ENCODE measurements around the gene UGT1A8. TPM values are rescaled to one million over a fixed set of nuclear protein-coding genes. Genes with fewer than 3 reads are reported as not detected.
A peak's percentile ranks its signal among the peaks of the same experiment; 100 is the strongest.
"Not testable (repeated sequence)": the region's sequence is repeated elsewhere in the genome, so short reads cannot be mapped to it uniquely, and the experiment has no call there.

Gene UGT1A8
- total RNA-seq, 1 donor from 2014 or later: not detected

- DNase-seq: no peak
- ATAC-seq (ENCODE audit: poor library complexity): no peak
Observed at GRCh38 chr2:233702238-233702637, 84.8 kb downstream of the UGT1A8 start.

GRCh38 chr2:233705911-233706506 is 88.6 kb downstream of the UGT1A8 start:
- DNase-seq (no peak), ATAC-seq (ENCODE audit: poor library complexity) (no peak)
- intact Hi-C loops (cut with DNase I): no loop called here

More at GRCh38 chr2:233702238-233702637, 84.8 kb downstream of the UGT1A8 start:
- intact Hi-C loops (cut with DNase I): no loop called here

GRCh38 chr2:233706720-233707119 is 89.3 kb downstream of the UGT1A8 start:
- intact Hi-C loops (cut with DNase I): no loop called here
- no peak for DNase-seq
- no peak for ATAC-seq (ENCODE audit: poor library complexity)

- intact Hi-C loops (cut with DNase I): no loop called here
- no peak for DNase-seq
- no peak for ATAC-seq (ENCODE audit: poor library complexity)
Observed at GRCh38 chr2:233707940-233708644, 90.7 kb downstream of the UGT1A8 start.

- intact Hi-C loops (cut with DNase I): no loop called here
- no peak for DNase-seq
- ATAC-seq (ENCODE audit: poor library complexity): no peak
Observed at GRCh38 chr2:233708942-233709341, 91.5 kb downstream of the UGT1A8 start.

- DNase-seq: peak; percentile 77
- ATAC-seq (ENCODE audit: poor library complexity): peak; percentile 79
- intact Hi-C loops (cut with DNase I): no loop called here
Observed at GRCh38 chr2:233711312-233712008, 94.0 kb downstream of the UGT1A8 start.

GRCh38 chr2:233712611-233713261 is 95.3 kb downstream of the UGT1A8 start, which contains the start of gene UGT1A5:
UGT1A5 (plus strand) TSS chr2:233712907; CDS start chr2:233712992, 85 bp downstream.
- ATAC-seq (ENCODE audit: poor library complexity) (no peak), DNase-seq (no peak)
- intact Hi-C loops (cut with DNase I): no loop called here

- ATAC-seq (ENCODE audit: poor library complexity): no peak
- intact Hi-C loops (cut with DNase I): no loop called here
- DNase-seq: no peak
Observed at GRCh38 chr2:233713262-233713615, 95.8 kb downstream of the UGT1A8 start.

- DNase-seq: no peak
- intact Hi-C loops (cut with DNase I): no loop called here
- no peak for ATAC-seq (ENCODE audit: poor library complexity)
Observed at GRCh38 chr2:233714121-233714520, 96.7 kb downstream of the UGT1A8 start.

GRCh38 chr2:233718552-233718951 is 101.1 kb downstream of the UGT1A8 start, which contains the start of gene UGT1A4:
UGT1A4 (plus strand) TSS chr2:233718736; CDS start chr2:233718821, 85 bp downstream.
- ATAC-seq (ENCODE audit: poor library complexity) (no peak), DNase-seq (no peak)
- intact Hi-C loops (cut with DNase I): no loop called here

GRCh38 chr2:233728723-233729301 is 111.4 kb downstream of the UGT1A8 start, which contains the start of gene UGT1A3:
UGT1A3 (plus strand) TSS chr2:233729042; CDS start chr2:233729127, 85 bp downstream.
- ATAC-seq (ENCODE audit: poor library complexity): no peak

GRCh38 chr2:233736868-233737653 is 119.6 kb downstream of the UGT1A8 start:
- intact Hi-C loops (cut with DNase I); ATAC-seq (ENCODE audit: poor library complexity); DNase-seq: not testable (repeated sequence)

More at GRCh38 chr2:233728723-233729301, 111.4 kb downstream of the UGT1A8 start, which contains the start of gene UGT1A3:
- intact Hi-C loops (cut with DNase I): no loop called here
- no peak for DNase-seq

- intact Hi-C loops (cut with DNase I): no loop called here
- no peak for DNase-seq
- ATAC-seq (ENCODE audit: poor library complexity): no peak
Observed at GRCh38 chr2:233740870-233741269, 123.4 kb downstream of the UGT1A8 start.

- intact Hi-C loops (cut with DNase I): no loop called here
- DNase-seq (no peak), ATAC-seq (ENCODE audit: poor library complexity) (no peak)
Observed at GRCh38 chr2:233743464-233744259, 126.2 kb downstream of the UGT1A8 start.

- DNase-seq (no peak), ATAC-seq (ENCODE audit: poor library complexity) (no peak)
- intact Hi-C loops (cut with DNase I): no loop called here
Observed at GRCh38 chr2:233745073-233745755, 127.8 kb downstream of the UGT1A8 start.

GRCh38 chr2:233745838-233746237 is 128.4 kb downstream of the UGT1A8 start:
- intact Hi-C loops (cut with DNase I); ATAC-seq (ENCODE audit: poor library complexity); DNase-seq: not testable (repeated sequence)
